Endothelial cell of umbilical vein (primary cell): Measurements from ENCODE around the gene RACGAP1. TPM values are rescaled to one million over a fixed set of nuclear protein-coding genes. Genes with fewer than 3 reads are reported as not detected.

Source experiments
- BruUV-seq: library from RNA; stranded (reverse); fragments of 400-500 nt; replicated peaks from 2 replicates; lab custom pipeline; 2021; lab: Mats Ljungman, UMichigan
- CTCF ChIA-PET: fragments of 300-600, 350-600 bp; sonication (Branson Sonifier 250); formaldehyde crosslinking; loops from one replicate; lab custom pipeline; 2021; ENCODE audit warnings: antibody characterized with exemption, inconsistent platforms; lab: Charles Lee
- POLR2A ChIA-PET: fragments of 300-600, 350-600 bp; sonication (Branson Sonifier 250); formaldehyde crosslinking; loops from one replicate; lab custom pipeline; 2021; ENCODE audit warnings: antibody characterized with exemption, inconsistent platforms; lab: Charles Lee
- DNase-seq: peaks from one replicate; pipeline ENCODE4 v3.0.0-alpha.2; 2011; ENCODE audit warnings: low read depth, low spot score
- FAIRE-seq: peaks from 2 replicates; lab custom pipeline; 2011; peaks lifted over from hg19 to GRCh38; lab: Jason Lieb, UNC
- H2AFZ ChIP-seq: 2 replicates; pipeline ENCODE4 v1.6.0; 2012; ENCODE audit warnings: low read depth, low read length, control low read depth, inconsistent platforms
- H3K27ac ChIP-seq: 2 replicates; pipeline ENCODE4 v1.5.1; 2011; ENCODE audit warnings: low read depth, mild to moderate bottlenecking, control low read depth, low read length, moderate library complexity; ENCODE audit not compliant: insufficient read depth
- H3K27me3 ChIP-seq, 2 experiments: 2 replicates each; pipeline versions ENCODE4 v1.6.0 to v1.6.1; 2011; ENCODE audit warnings: low read length in 2 of 2, mixed read lengths in 1 of 2; ENCODE audit not compliant: control insufficient read depth in 2 of 2, insufficient read depth in 2 of 2
- H3K36me3 ChIP-seq, 2 experiments: 2 replicates in 1 of 2; 3 replicates in 1 of 2; pipeline ENCODE4 v1.5.1; 2011; ENCODE audit warnings: low read length in 2 of 2, mild to moderate bottlenecking in 1 of 2, moderate library complexity in 1 of 2; ENCODE audit not compliant: control insufficient read depth in 2 of 2, insufficient read depth in 2 of 2; ENCODE audit errors: extremely low read depth in 1 of 2
- H3K4me1 ChIP-seq: 3 replicates; pipeline ENCODE4 v1.5.1; 2011; ENCODE audit warnings: mild to moderate bottlenecking, low read length; ENCODE audit not compliant: control insufficient read depth, insufficient read depth; ENCODE audit errors: extremely low read depth
- H3K4me2 ChIP-seq: 2 replicates; pipeline ENCODE4 v1.6.1; 2011; ENCODE audit warnings: low read length, control low read depth, mixed read lengths; ENCODE audit not compliant: insufficient read depth
- H3K4me3 ChIP-seq, 3 experiments: fragments of 200-600 bp in 1 of 3; sonication (generic), shearing (Covaris generic) in 1 of 3; replicated peaks in 1 of 3; 2 replicates each; pipeline ENCODE4 v1.5.1; 2011 to 2016; ENCODE audit warnings: control low read depth in 3 of 3, low read length in 3 of 3, mild to moderate bottlenecking in 2 of 3, inconsistent platforms in 1 of 3, low read depth in 1 of 3, moderate library complexity in 1 of 3; ENCODE audit not compliant: insufficient read depth in 1 of 3
- H3K79me2 ChIP-seq: 2 replicates; pipeline ENCODE4 v1.6.0; 2012; ENCODE audit warnings: low read length, inconsistent platforms; ENCODE audit not compliant: control insufficient read depth, insufficient read depth
- H3K9ac ChIP-seq: replicated peaks from 2 replicates; pipeline ENCODE3; 2011; ENCODE audit warnings: low read length, control low read depth; ENCODE audit not compliant: insufficient read depth; ENCODE audit errors: extremely low read depth
- H3K9me1 ChIP-seq: replicated peaks from 3 replicates; pipeline ENCODE4 v1.6.0; 2011; ENCODE audit warnings: mild to moderate bottlenecking, low read length; ENCODE audit not compliant: control insufficient read depth, insufficient read depth; ENCODE audit errors: extremely low read depth
- H3K9me3 ChIP-seq: replicated peaks from 2 replicates; pipeline ENCODE4 v1.5.1; 2012; ENCODE audit warnings: low read length, inconsistent platforms; ENCODE audit not compliant: control insufficient read depth, insufficient read depth
- H4K20me1 ChIP-seq: replicated peaks from 2 replicates; pipeline ENCODE3; 2011; ENCODE audit warnings: mild to moderate bottlenecking, low read length; ENCODE audit not compliant: control insufficient read depth, insufficient read depth; ENCODE audit errors: extremely low read depth
- EZH2 ChIP-seq: IDR thresholded peaks from 2 replicates; pipeline ENCODE4 v1.6.1; 2012; ENCODE audit warnings: borderline replicate concordance, low read depth, mild to moderate bottlenecking, moderate library complexity, low read length, inconsistent platforms; ENCODE audit not compliant: severe bottlenecking
- FOS ChIP-seq: IDR thresholded peaks from 2 replicates; pipeline ENCODE4 v1.6.1; 2011; ENCODE audit warnings: mild to moderate bottlenecking, low read length, moderate library complexity, borderline replicate concordance; ENCODE audit not compliant: insufficient read depth
- GATA2 ChIP-seq: IDR thresholded peaks from 2 replicates; pipeline ENCODE4 v1.7.0; 2011; ENCODE audit warnings: low read depth, mild to moderate bottlenecking, moderate library complexity, mixed read lengths, low read length; ENCODE audit not compliant: insufficient read length, insufficient read depth
- JUN ChIP-seq: IDR thresholded peaks from 2 replicates; pipeline ENCODE4 v1.6.1; 2011; ENCODE audit warnings: borderline replicate concordance, low read depth; ENCODE audit not compliant: insufficient read length, insufficient read depth
- MYC ChIP-seq: IDR thresholded peaks from one replicate; pipeline ENCODE4 v1.6.1; 2011; ENCODE audit warnings: mild to moderate bottlenecking, low read depth, low read length
- POLR2A ChIP-seq: IDR thresholded peaks from 2 replicates; pipeline ENCODE4 v1.6.1; 2012; ENCODE audit warnings: low read depth, mild to moderate bottlenecking, control low read depth, low read length
- POLR2AphosphoS5 ChIP-seq: IDR thresholded peaks from 2 replicates; pipeline ENCODE4 v1.6.1; 2012; ENCODE audit warnings: low read depth, mild to moderate bottlenecking, control low read depth, low read length, moderate library complexity; ENCODE audit not compliant: insufficient read depth
- dilution Hi-C: fragments of 300-500 bp; cut with MboI; formaldehyde crosslinking; loops from one replicate; pipeline ENCODE4 v1.15.0; 2019; ENCODE audit warnings: low sequenced_read_pairs; ENCODE audit not compliant: extremely low pct_ligation_motif_present
- intact Hi-C: fragments of 100-400 bp; cut with micrococcal nuclease; formaldehyde crosslinking; loops from one replicate; pipeline ENCODE4 v1.10.0; 2022
- polyA plus RNA-seq, 4 experiments: library from polyadenylated mRNA; depleted of rRNA in 3 of 4; stranded (reverse) in 3 of 4; unstranded in 1 of 4; fragments of >200 nt; gene quantifications; 2 replicates each; pipeline versions ENCODE4 v1.2.1 to v1.2.3, GENCODE V29; 2011 to 2012; ENCODE audit warnings: missing spikeins in 1 of 4
- total RNA-seq: library from RNA; stranded (reverse); gene quantifications from 2 replicates; pipeline ENCODE4 v1.2.3, GENCODE V29; 2021
- TF ChIP-seq, protein P1 (sequence below): IDR thresholded peaks from 2 replicates; pipeline ENCODE4 v1.6.1; 2011; ENCODE audit not compliant: insufficient read depth, insufficient read length
- TF ChIP-seq, protein P2 (sequence below), 2 donors: IDR thresholded peaks; 1 replicate in 1 of 2; 2 replicates in 1 of 2; pipeline ENCODE4 v1.5.1; 2011; ENCODE audit warnings: low read length in 2 of 2, mild to moderate bottlenecking in 2 of 2, moderate library complexity in 2 of 2, control low read depth in 1 of 2, inconsistent platforms in 1 of 2, low read depth in 1 of 2; ENCODE audit not compliant: insufficient read depth in 1 of 2; ENCODE audit errors: extremely low read depth in 1 of 2

RACGAP1 gene
- total and polyA plus RNA-seq, 2 donors (not counting 3 experiments of a cell fraction or from before 2014, with no cell fraction given) = 16.5 to 56.3 TPM

DNA sequence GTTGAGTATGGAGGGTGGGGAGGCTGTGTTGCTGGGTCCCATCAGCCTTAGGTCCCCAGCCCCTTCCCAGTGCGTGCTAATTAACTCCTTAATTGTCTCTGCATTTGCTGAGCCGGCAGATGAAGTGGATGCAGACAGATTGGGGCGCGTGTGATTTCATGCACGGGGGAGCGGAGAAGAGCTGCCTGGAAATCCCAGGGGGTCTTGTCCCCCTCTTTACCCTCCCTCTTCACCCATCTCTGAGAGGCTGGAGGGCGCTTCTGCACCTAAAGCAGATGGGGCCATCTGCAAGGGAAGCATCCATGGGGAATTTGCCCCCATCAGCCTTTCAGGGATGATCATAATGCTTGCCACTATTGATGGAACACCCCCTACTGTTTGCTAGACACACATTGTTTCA lies 27.7 kb upstream of the RACGAP1 start:
- TF ChIP-seq, protein P1, sequence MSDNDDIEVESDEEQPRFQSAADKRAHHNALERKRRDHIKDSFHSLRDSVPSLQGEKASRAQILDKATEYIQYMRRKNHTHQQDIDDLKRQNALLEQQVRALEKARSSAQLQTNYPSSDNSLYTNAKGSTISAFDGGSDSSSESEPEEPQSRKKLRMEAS = no peak
- TF ChIP-seq POLR2AphosphoS5 (no peak), GATA2 (no peak)
- Histone ChIP-seq H4K20me1 (no peaks in the 10 kb centered on the region), H3K9me1 (no peaks in the 10 kb centered on the region), H3K4me3 (no peak overlapping the region), H3K27me3 (peaks cover 44 to 56% of the 10 kb centered on the region in 2 experiments), H3K36me3 (no peaks in the 10 kb centered on the region), H3K27ac (no peak overlapping the region), H3K9ac (no peak overlapping the region), H2AFZ (no peak overlapping the region), H3K4me2 (no peak overlapping the region), H3K4me1 (peaks cover 5% of the 10 kb centered on the region), H3K79me2 (no peaks in the 10 kb centered on the region), H3K9me3 (no peaks in the 10 kb centered on the region)
- DNase-seq (no peak), FAIRE-seq (no peak)
- POLR2A ChIA-PET = no interaction called here
- dilution Hi-C loops = loop anchor here (25.0 kb wide), 1 partner anchor 91 kb away; the partner anchor contains the start of genes AQP2, AQP5 and AQP6
- CTCF ChIA-PET = interaction anchor here (7.7 to 11.2 kb wide), 2 partner anchors 15 to 84 kb away, joined by 168 to 191 read pairs; partner anchors contain the start of gene AQP6
- intact Hi-C loops = no loop called here
- BruUV-seq = no TSS peak

DNA sequence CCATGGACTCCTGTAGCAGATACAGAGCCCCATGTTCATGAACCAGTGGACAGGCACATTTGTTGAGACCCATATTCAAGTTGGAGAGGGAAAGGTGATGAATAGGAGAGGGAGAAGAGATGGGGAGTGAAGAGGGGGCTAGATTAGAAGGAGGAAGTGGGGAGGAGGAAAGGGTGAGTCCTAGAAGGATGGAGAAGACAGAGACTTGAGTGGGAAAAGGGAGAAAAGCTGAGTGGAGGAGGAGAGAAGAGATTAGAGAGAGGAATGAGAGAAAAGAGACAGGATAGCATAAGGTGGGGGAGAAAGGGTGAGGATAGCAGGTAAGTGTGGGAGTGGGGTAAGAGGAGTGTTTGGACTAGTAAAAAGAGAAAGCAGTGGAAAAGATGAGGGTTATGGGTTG lies 27.2 kb upstream of the RACGAP1 start:
- H3K36me3 ChIP-seq = no peaks in the 10 kb centered on the region
- CTCF ChIA-PET = interaction anchor here (7.7 to 11.2 kb wide), 2 partner anchors 14 to 84 kb away, joined by 168 to 191 read pairs; partner anchors contain the start of gene AQP6
- no peaks in the 10 kb centered on the region for H3K79me2 ChIP-seq
- no peak overlapping the region for H3K4me3 ChIP-seq
- no peaks in the 10 kb centered on the region for H4K20me1 ChIP-seq
- no peak overlapping the region for H3K9ac ChIP-seq
- H3K27ac ChIP-seq = no peak overlapping the region
- peaks cover 5% of the 10 kb centered on the region for H3K4me1 ChIP-seq
- intact Hi-C loops = no loop called here
- no peak overlapping the region for H3K4me2 ChIP-seq
- TF ChIP-seq POLR2A = no peak
- no peak for TF ChIP-seq JUN
- TF ChIP-seq POLR2AphosphoS5 = no peak
- TF ChIP-seq GATA2 = no peak
- TF ChIP-seq FOS = no peak
- no peak for TF ChIP-seq MYC
- TF ChIP-seq, protein P2, sequence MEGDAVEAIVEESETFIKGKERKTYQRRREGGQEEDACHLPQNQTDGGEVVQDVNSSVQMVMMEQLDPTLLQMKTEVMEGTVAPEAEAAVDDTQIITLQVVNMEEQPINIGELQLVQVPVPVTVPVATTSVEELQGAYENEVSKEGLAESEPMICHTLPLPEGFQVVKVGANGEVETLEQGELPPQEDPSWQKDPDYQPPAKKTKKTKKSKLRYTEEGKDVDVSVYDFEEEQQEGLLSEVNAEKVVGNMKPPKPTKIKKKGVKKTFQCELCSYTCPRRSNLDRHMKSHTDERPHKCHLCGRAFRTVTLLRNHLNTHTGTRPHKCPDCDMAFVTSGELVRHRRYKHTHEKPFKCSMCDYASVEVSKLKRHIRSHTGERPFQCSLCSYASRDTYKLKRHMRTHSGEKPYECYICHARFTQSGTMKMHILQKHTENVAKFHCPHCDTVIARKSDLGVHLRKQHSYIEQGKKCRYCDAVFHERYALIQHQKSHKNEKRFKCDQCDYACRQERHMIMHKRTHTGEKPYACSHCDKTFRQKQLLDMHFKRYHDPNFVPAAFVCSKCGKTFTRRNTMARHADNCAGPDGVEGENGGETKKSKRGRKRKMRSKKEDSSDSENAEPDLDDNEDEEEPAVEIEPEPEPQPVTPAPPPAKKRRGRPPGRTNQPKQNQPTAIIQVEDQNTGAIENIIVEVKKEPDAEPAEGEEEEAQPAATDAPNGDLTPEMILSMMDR (IDR thresholded peaks at IDR 0.05; ENCODE audit: extremely low read depth in 1 of 2, insufficient read depth in 1 of 2, low read depth in 1 of 2, low read length in 2 of 2) = no peak
- TF ChIP-seq, protein P1 = no peak
- no peak for TF ChIP-seq EZH2
- H3K9me1 ChIP-seq = no peaks in the 10 kb centered on the region
- H3K27me3 ChIP-seq = peaks cover 48 to 59% of the 10 kb centered on the region in 2 experiments
- dilution Hi-C loops = loop anchor here (25.0 kb wide), 1 partner anchor 90 kb away; the partner anchor contains the start of genes AQP2, AQP5 and AQP6
- H2AFZ ChIP-seq = no peak overlapping the region
- FAIRE-seq (no peak), DNase-seq (no peak)
- POLR2A ChIA-PET = no interaction called here
- no peaks in the 10 kb centered on the region for H3K9me3 ChIP-seq
- BruUV-seq = no TSS peak
